ENCODE results near the gene MINDY4.

Gene MINDY4

GRCh38 chr7:30902466-30902865 is 131.2 kb downstream of the MINDY4 start:
- TF ChIP-seq CTCF (IDR thresholded peaks at IDR 0.05; ENCODE audit: low read depth, low read length), result no peak
- no peak overlapping the region for H3K4me3 ChIP-seq (ENCODE audit: low read depth, low read length)
- no peaks in the 10 kb centered on the region for H3K36me3 ChIP-seq
- DNase-seq, result no peak
- H3K27ac ChIP-seq, result no peak overlapping the region
- no peaks in the 10 kb centered on the region for H3K27me3 ChIP-seq (ENCODE audit: insufficient read depth, low read depth, severe bottlenecking)
- no peaks in the 10 kb centered on the region for H3K9me3 ChIP-seq (ENCODE audit: severe bottlenecking)

DNA sequence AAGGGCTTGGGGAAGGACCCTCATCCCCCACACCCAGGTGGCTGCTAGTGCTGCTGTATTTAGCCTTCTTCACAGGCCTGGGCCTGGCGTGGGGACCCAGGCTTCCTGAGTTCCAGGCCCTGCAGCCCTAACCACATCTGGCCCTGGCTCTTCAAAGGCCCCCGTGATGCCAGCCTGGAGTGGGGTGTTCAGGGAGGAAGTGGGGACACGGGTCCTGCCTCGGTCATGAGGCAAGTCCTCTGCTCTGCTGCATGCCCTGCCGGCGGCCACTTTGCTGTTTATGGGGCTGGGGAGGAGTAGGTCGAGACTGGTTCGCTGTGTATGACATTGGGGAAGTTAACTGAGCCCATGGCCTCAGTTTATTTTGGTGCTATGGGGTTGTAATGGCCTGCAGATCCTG is 131.9 kb downstream of the MINDY4 start:
- H3K27ac ChIP-seq, result no peak overlapping the region
- H3K4me3 ChIP-seq (ENCODE audit: low read depth, low read length), result no peak overlapping the region
- DNase-seq, result no peak
- H3K9me3 ChIP-seq (ENCODE audit: severe bottlenecking), result no peaks in the 10 kb centered on the region
- H3K27me3 ChIP-seq (ENCODE audit: insufficient read depth, low read depth, severe bottlenecking), result no peaks in the 10 kb centered on the region
- H3K36me3 ChIP-seq, result no peaks in the 10 kb centered on the region
- no peak for TF ChIP-seq CTCF (IDR thresholded peaks at IDR 0.05; ENCODE audit: low read depth, low read length)

- H3K9me3 ChIP-seq (ENCODE audit: severe bottlenecking), result no peaks in the 10 kb centered on the region
- TF ChIP-seq CTCF (IDR thresholded peaks at IDR 0.05; ENCODE audit: low read depth, low read length), result no peak
Measured at GRCh38 chr7:30904561-30904960, 133.3 kb downstream of the MINDY4 start.

GRCh38 chr7:30905078-30906012 is 134.1 kb downstream of the MINDY4 start:
- no peak for TF ChIP-seq CTCF (IDR thresholded peaks at IDR 0.05; ENCODE audit: low read depth, low read length)
- Histone ChIP-seq H3K36me3 (no peaks in the 10 kb centered on the region), H3K4me3 (ENCODE audit: low read depth, low read length) (no peak overlapping the region), H3K27me3 (ENCODE audit: insufficient read depth, low read depth, severe bottlenecking) (no peaks in the 10 kb centered on the region), H3K27ac (no peak overlapping the region), H3K9me3 (ENCODE audit: severe bottlenecking) (no peaks in the 10 kb centered on the region)
- no peak for DNase-seq

More at GRCh38 chr7:30904561-30904960, 133.3 kb downstream of the MINDY4 start:
- DNase-seq, result no peak
- Histone ChIP-seq H3K27ac (no peak overlapping the region), H3K4me3 (ENCODE audit: low read depth, low read length) (no peak overlapping the region), H3K36me3 (no peaks in the 10 kb centered on the region), H3K27me3 (ENCODE audit: insufficient read depth, low read depth, severe bottlenecking) (no peaks in the 10 kb centered on the region)

DNA sequence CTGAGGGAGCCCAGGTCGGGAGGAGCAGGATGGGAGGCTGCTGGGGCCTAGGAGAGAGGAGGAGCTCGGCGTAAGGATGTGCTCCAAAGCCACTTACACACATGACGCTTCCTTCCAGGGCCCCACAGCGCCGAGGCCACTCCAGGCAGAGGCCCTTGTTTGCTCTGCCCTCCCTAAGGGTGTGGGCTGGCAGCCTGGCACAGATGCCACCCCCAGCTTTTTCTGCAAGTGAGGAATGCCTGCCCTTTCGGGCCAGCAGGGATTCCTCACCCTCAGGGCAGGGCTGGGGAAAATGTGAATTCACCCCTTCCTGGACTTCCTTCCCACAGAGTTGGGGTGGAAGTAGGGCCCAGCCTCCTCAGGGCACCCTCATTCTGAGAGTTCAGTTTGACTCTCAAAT is 134.8 kb downstream of the MINDY4 start:
- no peak for TF ChIP-seq CTCF (IDR thresholded peaks at IDR 0.05; ENCODE audit: low read depth, low read length)
- Histone ChIP-seq H3K4me3 (ENCODE audit: low read depth, low read length) (no peak overlapping the region), H3K27me3 (ENCODE audit: insufficient read depth, low read depth, severe bottlenecking) (no peaks in the 10 kb centered on the region), H3K27ac (no peak overlapping the region), H3K9me3 (ENCODE audit: severe bottlenecking) (no peaks in the 10 kb centered on the region), H3K36me3 (no peaks in the 10 kb centered on the region)
- no peak for DNase-seq
